CD4-positive, alpha-beta T cell treated with Interleukin-12 subunit alpha and Interleukin-12 subunit beta, for 1 hour (primary cell): ENCODE results near the gene SLAMF9.

ENCODE experiments used
- DNase-seq: peaks from one replicate; pipeline ENCODE4 v3.0.0-alpha.2; 2020

The SLAMF9 gene

GRCh38 chr1:159932296-159933285, 21.4 kb downstream of the SLAMF9 start:
- DNase-seq: no peak

DNA sequence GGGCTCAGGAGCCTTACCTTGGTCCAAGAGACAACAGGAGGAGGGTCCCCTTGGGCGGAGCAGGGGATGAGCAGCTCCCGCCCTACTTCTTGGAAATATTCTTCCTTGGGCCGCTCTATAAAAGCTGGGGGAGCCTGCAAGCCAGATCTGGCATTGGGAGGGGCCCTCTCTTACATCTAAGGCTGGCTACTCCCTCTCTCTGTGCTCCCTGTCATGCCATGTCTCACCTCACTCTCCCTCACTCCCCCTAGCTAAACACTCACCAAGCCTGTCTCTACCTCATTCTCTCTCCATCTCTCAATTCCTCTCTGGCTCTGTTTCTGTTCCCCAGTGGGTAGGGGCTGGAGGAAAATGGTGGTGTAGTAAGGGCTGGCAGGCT, 22.3 kb downstream of the SLAMF9 start:
- DNase-seq: no peak

GRCh38 chr1:159931101-159931794, 22.8 kb downstream of the SLAMF9 start:
- no peak for DNase-seq

GRCh38 chr1:159930634-159931033, 23.4 kb downstream of the SLAMF9 start:
- DNase-seq: no peak

- no peak for DNase-seq
Observed at GRCh38 chr1:159930216-159930615, 23.8 kb downstream of the SLAMF9 start.

- DNase-seq: no peak
Observed at GRCh38 chr1:159929155-159930051, 24.6 kb downstream of the SLAMF9 start.

GRCh38 chr1:159928491-159929050, 25.5 kb downstream of the SLAMF9 start:
- no peak for DNase-seq

DNA sequence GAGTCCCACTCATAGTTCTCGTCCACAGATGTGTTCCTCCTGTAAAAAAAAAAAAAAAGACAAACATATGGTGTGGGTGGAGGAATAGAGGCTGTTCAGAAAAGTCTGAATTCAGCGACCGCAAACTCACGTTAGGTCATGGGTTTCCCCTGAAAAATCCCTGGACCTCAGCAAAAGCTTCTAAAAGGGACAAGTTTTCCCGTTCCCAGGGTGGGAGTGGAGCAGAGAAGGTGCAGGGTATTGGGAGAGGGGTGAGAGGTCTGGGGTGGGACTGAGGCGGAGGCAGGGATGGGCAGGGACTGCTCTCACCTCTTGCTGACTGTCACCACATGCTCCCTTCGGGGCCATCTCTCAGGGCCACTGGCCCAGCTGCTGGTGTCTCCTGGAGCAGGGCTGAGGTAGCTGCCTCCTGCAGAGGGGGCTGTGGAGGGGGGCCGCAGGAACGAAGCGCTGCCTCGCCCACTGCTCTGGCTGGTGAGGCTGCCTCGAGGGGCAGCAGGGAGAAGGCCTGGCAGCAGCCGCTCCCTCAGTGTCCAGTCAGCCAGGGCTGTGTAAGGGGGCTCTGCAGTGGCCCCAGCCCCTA, 26.1 kb downstream of the SLAMF9 start:
- DNase-seq: no peak

DNA sequence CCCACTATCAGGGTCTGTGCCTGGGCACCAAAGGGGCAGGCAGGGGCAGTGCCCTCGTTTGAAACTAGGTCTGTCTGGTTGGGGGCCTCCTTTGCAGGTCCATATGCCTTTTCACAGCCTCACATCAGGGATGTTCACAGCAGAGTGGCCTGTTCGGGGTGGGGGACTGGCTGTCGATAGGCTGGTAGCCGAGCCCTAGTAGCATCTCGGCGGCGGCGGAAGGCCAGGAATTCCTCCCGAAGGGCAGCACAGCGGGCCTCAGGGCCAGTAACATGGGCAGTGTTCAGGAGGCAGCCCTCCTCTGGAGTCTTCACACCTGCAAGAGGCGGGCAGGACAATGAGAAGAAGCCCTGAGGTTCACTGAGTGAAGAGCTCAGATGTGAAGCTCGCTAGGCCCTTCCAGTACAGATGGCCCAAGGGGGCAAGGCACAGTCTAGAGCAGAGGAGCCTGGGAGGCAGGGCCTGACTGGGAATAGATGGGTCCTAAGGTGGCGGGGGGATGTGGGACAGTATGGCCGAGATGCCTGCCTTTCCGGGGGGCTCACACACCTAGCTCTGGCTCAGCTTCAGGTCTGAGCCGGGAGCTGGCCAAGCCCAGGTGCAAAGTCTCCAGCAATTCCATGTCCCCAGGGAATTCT, 26.7 kb downstream of the SLAMF9 start:
- DNase-seq: no peak

DNA sequence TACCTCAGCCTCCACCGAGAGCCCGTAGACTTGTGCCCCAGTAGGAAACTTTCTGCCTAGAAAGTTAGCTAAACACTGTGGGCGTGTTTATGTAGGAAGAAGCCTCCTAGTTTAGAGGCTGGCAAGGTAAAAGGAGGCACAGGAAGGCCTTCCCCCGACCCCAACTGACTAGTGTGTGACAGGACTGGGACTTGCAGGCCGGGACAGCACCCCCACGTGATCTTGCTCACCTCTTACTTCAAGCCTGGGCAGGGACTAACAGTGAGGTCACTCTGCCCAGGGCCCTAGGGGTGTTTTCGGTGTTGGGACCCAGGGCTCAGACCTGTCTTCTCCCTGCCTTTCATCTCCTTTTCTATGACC, 28.3 kb downstream of the SLAMF9 start:
- no peak for DNase-seq

DNA sequence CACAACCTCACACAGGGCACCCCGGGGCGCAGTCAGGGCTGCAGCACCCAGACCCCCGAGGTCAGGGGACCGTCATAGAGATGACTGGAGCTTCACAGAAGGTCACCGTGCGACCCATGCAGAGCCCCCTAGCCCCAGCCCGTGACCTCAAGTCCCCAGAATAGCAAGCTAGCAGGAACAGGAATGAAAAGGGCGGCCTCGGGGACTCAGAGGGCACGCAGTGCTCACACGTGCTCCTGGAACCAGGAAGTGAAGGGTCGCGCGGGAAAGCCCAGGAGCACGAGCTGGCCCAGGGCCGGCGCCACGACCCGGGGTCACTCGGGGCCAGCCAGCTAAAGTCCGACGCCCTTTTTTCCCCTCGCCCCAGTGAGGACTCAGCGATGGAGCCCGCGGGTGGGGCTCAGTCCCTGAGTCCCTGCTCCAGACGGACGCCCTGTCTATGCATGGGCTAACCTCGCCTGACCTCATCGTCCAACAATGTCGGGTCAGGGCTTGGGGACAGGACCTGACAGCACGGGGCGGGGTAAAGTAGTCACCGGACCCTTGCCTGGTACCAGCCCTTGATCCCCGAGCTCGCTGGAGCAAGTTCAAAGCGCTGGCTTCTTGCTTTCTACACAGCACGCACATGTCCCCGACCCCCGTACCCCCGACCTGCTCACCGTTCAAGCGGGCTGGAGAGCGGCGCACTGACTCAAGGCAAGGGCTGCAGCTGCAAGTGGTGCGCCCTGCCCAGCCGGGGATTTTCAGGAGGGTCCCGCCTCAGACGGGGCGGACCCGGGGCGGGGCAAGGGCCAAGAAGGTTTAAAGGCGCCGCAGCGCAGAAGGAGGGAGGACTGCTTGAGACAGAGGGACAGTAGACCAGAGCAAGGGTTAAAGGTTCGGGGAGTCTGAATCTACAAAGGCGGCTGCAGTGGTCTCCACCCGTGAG, 29.0 kb downstream of the SLAMF9 start, which contains the start of gene TAGLN2:
Gene TAGLN2, minus strand, starts transcription at position 717 of the 928 bp plus-strand sequence. CDS start 4,998 bp downstream, outside the sequence.
- DNase-seq: peak; percentile 95

GRCh38 chr1:159924025-159924790, 29.8 kb downstream of the SLAMF9 start:
- DNase-seq: peak; percentile 85

DNA sequence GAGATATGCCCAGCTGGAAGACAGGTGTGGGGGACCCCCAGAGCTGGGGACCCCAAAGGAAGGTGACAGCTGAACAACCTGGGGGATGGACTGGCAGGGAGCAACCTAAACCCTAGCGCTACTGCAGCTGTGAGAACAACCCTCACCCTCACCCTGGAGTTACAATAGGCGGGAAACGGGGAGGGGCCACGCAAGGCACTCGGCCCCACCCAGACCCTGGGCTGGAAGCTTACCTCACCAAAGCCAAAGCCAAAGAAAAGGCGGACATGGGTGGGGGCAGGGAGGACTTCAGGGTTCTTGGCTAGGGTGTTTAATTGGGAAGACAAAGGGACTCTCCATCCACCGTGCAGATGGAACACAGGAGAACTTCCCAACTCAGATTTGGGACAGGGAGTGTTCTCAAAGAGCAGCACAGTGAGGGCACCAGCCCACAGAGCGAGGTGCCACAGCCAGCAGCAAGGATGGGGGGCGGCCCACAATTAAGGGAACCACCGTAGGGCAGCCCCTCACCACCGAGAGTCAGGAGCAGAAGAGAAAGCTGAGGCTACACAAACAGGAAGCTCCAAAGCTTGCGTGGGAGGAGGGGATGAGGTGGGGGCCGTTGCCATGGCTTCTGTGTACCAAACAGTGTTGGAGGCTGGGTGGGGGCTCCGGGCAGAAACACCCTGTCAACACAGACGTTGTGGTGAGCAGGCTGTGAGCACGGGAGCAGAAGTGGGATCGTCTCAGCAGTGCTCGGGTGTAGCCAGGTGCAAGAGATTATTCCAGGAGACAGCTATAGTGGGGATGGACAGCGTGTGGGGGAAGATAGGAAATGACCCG, 30.6 kb downstream of the SLAMF9 start:
- DNase-seq: peak; percentile 96

GRCh38 chr1:159922511-159923202, 31.4 kb downstream of the SLAMF9 start:
- DNase-seq: no peak

DNA sequence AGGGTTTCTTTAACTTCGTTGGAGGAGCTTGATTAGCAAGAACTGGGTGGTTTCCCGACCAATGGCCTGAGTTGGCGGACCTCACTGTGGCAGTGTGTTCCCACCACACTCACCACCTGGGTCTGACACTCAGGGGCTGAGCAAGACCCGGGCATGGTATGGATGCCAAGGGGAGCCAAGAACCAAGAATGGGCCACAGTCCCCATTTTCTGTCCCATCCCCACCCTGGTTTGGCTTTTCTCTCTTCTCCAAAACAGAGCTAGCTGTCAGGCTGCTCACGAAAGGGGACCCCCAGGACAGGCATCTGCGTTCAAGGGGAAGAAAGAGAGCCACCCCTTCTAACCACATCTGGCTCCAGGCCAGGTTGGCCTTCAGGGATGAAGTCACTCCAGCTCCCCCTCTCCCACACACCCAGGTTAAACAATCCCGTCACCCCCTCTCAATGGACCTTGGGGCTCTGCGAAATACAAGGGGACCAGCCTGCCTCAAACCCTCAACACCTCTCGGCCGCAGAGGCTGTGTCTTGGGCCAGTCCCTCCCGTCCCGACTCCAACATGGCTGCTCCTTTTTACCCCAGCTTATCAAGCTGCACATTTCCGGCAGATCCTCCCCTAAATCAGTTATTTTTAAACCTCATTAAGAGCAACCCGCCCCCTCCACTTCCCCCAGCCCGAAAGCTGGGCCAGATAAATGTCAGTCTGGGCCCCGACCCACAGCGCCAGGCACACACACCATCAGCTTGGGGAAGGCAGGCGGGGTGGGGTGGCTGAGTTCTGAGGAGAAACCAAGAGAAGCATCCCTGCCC, 32.1 kb downstream of the SLAMF9 start:
- DNase-seq: peak; percentile 73

DNA sequence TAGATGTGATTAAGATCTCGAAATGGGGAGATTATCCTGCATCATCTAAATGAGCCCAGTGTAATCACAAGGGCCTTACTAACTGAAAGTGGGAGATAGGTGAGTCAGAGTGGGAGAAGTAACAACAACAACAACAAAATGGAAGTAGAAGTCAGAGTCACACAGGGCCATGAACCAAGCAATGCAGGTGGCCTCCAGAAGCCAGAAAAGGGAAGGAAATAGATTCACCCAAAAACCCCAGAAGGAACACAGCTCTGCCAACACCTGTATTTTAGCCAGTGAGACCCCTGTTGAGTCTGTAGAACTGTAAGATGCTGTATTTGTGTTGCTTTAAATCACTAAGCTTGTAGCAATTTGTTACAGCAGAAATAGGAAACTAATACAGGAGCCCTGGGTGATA, 32.8 kb downstream of the SLAMF9 start:
- DNase-seq: peak; percentile 51

DNA sequence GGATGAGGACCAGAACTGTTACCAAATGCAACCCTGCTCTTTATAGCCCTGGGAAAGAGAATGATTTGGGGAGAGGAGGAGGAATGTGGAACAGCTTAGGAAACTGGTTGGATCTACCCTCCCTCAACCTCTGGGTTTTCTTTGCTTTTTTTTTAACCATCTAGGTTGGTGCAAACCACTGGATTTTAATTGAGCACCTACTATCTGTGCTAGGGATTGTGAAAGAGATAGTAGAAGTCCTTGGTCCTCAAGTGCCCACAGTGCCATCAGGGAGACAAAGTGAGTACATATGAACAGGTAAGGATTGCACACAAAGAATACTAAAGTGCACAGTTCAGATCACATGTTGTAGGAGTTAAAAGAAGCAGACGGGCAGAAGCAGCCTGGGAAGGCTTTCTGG, 33.4 kb downstream of the SLAMF9 start:
- no peak for DNase-seq
